H1 (cell line): ENCODE data around the gene FGFBP3. TPM values are rescaled to one million over a fixed set of nuclear protein-coding genes. Genes with fewer than 3 reads are reported as not detected.

ENCODE experiments used
- CTCF ChIA-PET: fragments of 300-600 bp; sonication (Branson Sonifier 250); formaldehyde crosslinking; loops from one replicate; lab custom pipeline; 2021; ENCODE audit not compliant: partially characterized antibody; lab: Charles Lee
- POLR2A ChIA-PET: fragments of 300-600 bp; sonication (Branson Sonifier 250); formaldehyde crosslinking; loops from one replicate; lab custom pipeline; 2021; ENCODE audit warnings: inconsistent platforms; ENCODE audit not compliant: partially characterized antibody; lab: Charles Lee
- DNase-seq, 2 experiments: peaks; one replicate each; pipeline versions ENCODE4 v3.0.0 to v3.0.0-alpha.2; 2010 to 2022; ENCODE audit warnings: low spot score in 2 of 2, low read depth in 1 of 2, mixed read lengths in 1 of 2
- FAIRE-seq: peaks from 2 replicates; lab custom pipeline; 2011; peaks lifted over from hg19 to GRCh38; lab: Jason Lieb, UNC
- H2AFZ ChIP-seq: 2 replicates; pipeline ENCODE4 v1.8.1; 2012; ENCODE audit warnings: low read length, inconsistent platforms
- H2AK5ac ChIP-seq: 2 replicates; pipeline ENCODE4 v1.6.1; 2013; ENCODE audit warnings: low read depth, low read length
- H2BK120ac ChIP-seq: replicated peaks from 2 replicates; pipeline ENCODE3; 2013; ENCODE audit warnings: low read depth, low read length, inconsistent platforms
- H2BK12ac ChIP-seq: 2 replicates; pipeline ENCODE4 v1.6.1; 2013; ENCODE audit warnings: low read depth, low read length
- H2BK15ac ChIP-seq: 2 replicates; pipeline ENCODE4 v1.6.1; 2013; ENCODE audit warnings: low read length
- H2BK20ac ChIP-seq: 2 replicates; pipeline ENCODE4 v1.6.1; 2013; ENCODE audit warnings: low read length
- H2BK5ac ChIP-seq: 2 replicates; pipeline ENCODE4 v1.6.1; 2013; ENCODE audit warnings: low read depth, low read length
- H3K14ac ChIP-seq: 2 replicates; pipeline ENCODE4 v1.6.1; 2013; ENCODE audit warnings: inconsistent platforms; ENCODE audit not compliant: insufficient read length
- H3K18ac ChIP-seq: 2 replicates; pipeline ENCODE4 v1.6.1; 2013; ENCODE audit warnings: low read length; ENCODE audit errors: extremely low read depth
- H3K23ac ChIP-seq: 2 replicates; pipeline ENCODE4 v1.6.1; 2013; ENCODE audit warnings: inconsistent platforms; ENCODE audit not compliant: insufficient read length
- H3K23me2 ChIP-seq: 2 replicates; pipeline ENCODE4 v1.6.1; 2013; ENCODE audit warnings: low read depth, low read length
- H3K27ac ChIP-seq: 2 replicates; pipeline ENCODE4 v1.6.1; 2011; ENCODE audit warnings: low read depth, low read length, inconsistent platforms
- H3K27me3 ChIP-seq, 4 experiments: replicated peaks in 1 of 4; 1 replicate in 1 of 4; 2 replicates in 3 of 4; pipeline versions ENCODE4 v1.6.1 to v1.8.1; 2011 to 2013; ENCODE audit warnings: low read length in 3 of 4, mild to moderate bottlenecking in 3 of 4, inconsistent platforms in 2 of 4, mixed read lengths in 2 of 4, moderate library complexity in 1 of 4; ENCODE audit not compliant: control insufficient read depth in 3 of 4, insufficient read depth in 3 of 4; ENCODE audit errors: extremely low read depth in 1 of 4
- H3K36me3 ChIP-seq, 4 experiments: 2 replicates each; pipeline versions ENCODE4 v1.6.1 to v1.8.1; 2011 to 2013; ENCODE audit warnings: mild to moderate bottlenecking in 4 of 4, low read length in 3 of 4, moderate library complexity in 2 of 4, control low read depth in 1 of 4, inconsistent platforms in 1 of 4; ENCODE audit not compliant: insufficient read depth in 4 of 4, control insufficient read depth in 2 of 4
- H3K4ac ChIP-seq: replicated peaks from 2 replicates; pipeline ENCODE3; 2013; ENCODE audit warnings: low read length, low read depth, mixed read lengths, inconsistent platforms; ENCODE audit not compliant: insufficient read length
- H3K4me1 ChIP-seq, 4 experiments: replicated peaks in 1 of 4; 1 replicate in 1 of 4; 2 replicates in 3 of 4; pipeline versions ENCODE4 v1.6.1 to v1.8.1; 2011 to 2013; ENCODE audit warnings: low read length in 3 of 4, inconsistent platforms in 2 of 4, mixed read lengths in 1 of 4; ENCODE audit not compliant: insufficient read depth in 4 of 4, control insufficient read depth in 3 of 4
- H3K4me2 ChIP-seq, 2 experiments: 2 replicates each; pipeline versions ENCODE4 v1.6.1 to v1.8.1; 2011 to 2013; ENCODE audit warnings: low read depth in 2 of 2, low read length in 2 of 2, control low read depth in 1 of 2, inconsistent platforms in 1 of 2, mild to moderate bottlenecking in 1 of 2; ENCODE audit not compliant: insufficient read depth in 1 of 2
- H3K4me3 ChIP-seq, 4 experiments: fragments of 200-600, 300-600 bp in 1 of 4; sonication (generic), shearing (Covaris generic), sonication (Bioruptor Twin) in 1 of 4; 2 replicates each; pipeline versions ENCODE4 v1.5.1 to v1.8.1; 2011 to 2016; ENCODE audit warnings: low read length in 4 of 4, low read depth in 3 of 4, control low read depth in 2 of 4, inconsistent platforms in 2 of 4, mild to moderate bottlenecking in 2 of 4, mixed read lengths in 1 of 4, moderate library complexity in 1 of 4; ENCODE audit not compliant: insufficient read depth in 2 of 4; ENCODE audit errors: extremely low read depth in 1 of 4
- H3K56ac ChIP-seq: replicated peaks from 2 replicates; pipeline ENCODE3; 2013; ENCODE audit warnings: low read depth, mild to moderate bottlenecking, mixed read lengths, low read length, inconsistent platforms; ENCODE audit not compliant: insufficient read length
- H3K79me1 ChIP-seq: 2 replicates; pipeline ENCODE4 v1.6.1; 2013; ENCODE audit warnings: low read depth, low read length, control low read depth
- H3K79me2 ChIP-seq, 2 experiments: 2 replicates each; pipeline versions ENCODE4 v1.6.1 to v1.8.1; 2012 to 2013; ENCODE audit warnings: low read length in 2 of 2, mild to moderate bottlenecking in 2 of 2, inconsistent platforms in 1 of 2; ENCODE audit not compliant: insufficient read depth in 2 of 2, control insufficient read depth in 1 of 2
- H3K9ac ChIP-seq, 4 experiments: replicated peaks in 1 of 4; 1 replicate in 1 of 4; 2 replicates in 3 of 4; pipeline versions ENCODE4 v1.6.1 to v1.8.1; 2011 to 2013; ENCODE audit warnings: low read depth in 3 of 4, low read length in 3 of 4, control low read depth in 2 of 4, mild to moderate bottlenecking in 2 of 4, moderate library complexity in 2 of 4, inconsistent platforms in 1 of 4; ENCODE audit errors: extremely low read depth in 1 of 4
- H3K9me3 ChIP-seq, 2 experiments: 2 replicates each; pipeline versions ENCODE4 v1.6.1 to v1.8.1; 2012 to 2013; ENCODE audit warnings: mild to moderate bottlenecking in 2 of 2, moderate library complexity in 2 of 2, control low read depth in 1 of 2, inconsistent platforms in 1 of 2, low read depth in 1 of 2, low read length in 1 of 2, mixed read lengths in 1 of 2; ENCODE audit not compliant: insufficient read depth in 2 of 2
- H4K20me1 ChIP-seq, 2 experiments: replicated peaks in 1 of 2; 2 replicates each; pipeline versions ENCODE3 to v1.8.1; 2011 to 2013; ENCODE audit warnings: inconsistent platforms in 2 of 2, low read length in 2 of 2, mild to moderate bottlenecking in 1 of 2; ENCODE audit not compliant: insufficient read depth in 2 of 2, control insufficient read depth in 1 of 2
- H4K5ac ChIP-seq: 2 replicates; pipeline ENCODE4 v1.6.1; 2013; ENCODE audit warnings: low read length, low read depth, mixed read lengths, inconsistent platforms; ENCODE audit not compliant: insufficient read length
- H4K8ac ChIP-seq: 2 replicates; pipeline ENCODE4 v1.8.0; 2013; ENCODE audit warnings: mild to moderate bottlenecking, moderate library complexity, low read length, inconsistent platforms; ENCODE audit not compliant: insufficient read depth; ENCODE audit errors: extremely low read depth
- H4K91ac ChIP-seq: replicated peaks from 2 replicates; pipeline ENCODE3; 2013; ENCODE audit warnings: low read length, mixed read lengths, inconsistent platforms; ENCODE audit not compliant: insufficient read length
- FOSL1 ChIP-seq: IDR thresholded peaks from 2 replicates; pipeline ENCODE4 v1.6.1; 2011; ENCODE audit warnings: mild to moderate bottlenecking, low read depth, low read length, moderate library complexity; ENCODE audit not compliant: insufficient read depth
- KDM4A ChIP-seq: IDR thresholded peaks from one replicate; pipeline ENCODE4 v1.7.1; 2012; ENCODE audit warnings: low read depth, mild to moderate bottlenecking, moderate library complexity, low read length, inconsistent platforms; ENCODE audit not compliant: severe bottlenecking
- MAFK ChIP-seq: IDR thresholded peaks from 2 replicates; pipeline ENCODE4 v1.6.1; 2012; ENCODE audit warnings: low read depth, mild to moderate bottlenecking, improper control_type of control experiment, low read length
- SP1 ChIP-seq: IDR thresholded peaks from 2 replicates; pipeline ENCODE4 v1.6.1; 2011; ENCODE audit warnings: low read depth, low read length
- WGBS, 2 experiments: shearing (Covaris generic) in 1 of 2; methylation state at CpG; one replicate each; pipeline versions ENCODE4 v1.1.6 to v1.1.7; 2013 to 2015; ENCODE audit warnings: low lambda C conversion rate in 2 of 2, mixed read lengths in 2 of 2, inconsistent platforms in 1 of 2, low coverage in 1 of 2, missing lambda C conversion rate in 1 of 2; ENCODE audit not compliant: insufficient replicate concordance in 2 of 2, insufficient coverage in 1 of 2, insufficient read length in 1 of 2; ENCODE audit errors: extremely low coverage in 1 of 2, missing lambda C conversion rate in 1 of 2; 5-methylcytosine and 5-hydroxymethylcytosine counted together
- polyA plus RNA-seq, 7 experiments: library from polyadenylated mRNA; depleted of rRNA in 3 of 7; stranded (reverse) in 5 of 7; unstranded in 2 of 7; fragments of >200 nt in 5 of 7; fragments of 200-250 nt in 2 of 7; gene quantifications; 1 replicate in 5 of 7; 2 replicates in 1 of 7; 4 replicates in 1 of 7; pipeline versions ENCODE4 v1.2.1 to v1.2.3, GENCODE V29; 2011 to 2013; ENCODE audit warnings: missing spikeins in 2 of 7, mixed read lengths in 2 of 7
- total RNA-seq: library from RNA; stranded (reverse); fragmentation: NEBNext Ultra II Directional; extraction: Animal tissue kit (Norgen Biotek cat#: 25700); gene quantifications from 2 replicates; pipeline ENCODE4 v1.2.1, GENCODE V29; 2021
- TF ChIP-seq, protein P1 (sequence below), 3 experiments: IDR thresholded peaks; 1 replicate in 2 of 3; 2 replicates in 1 of 3; pipeline versions ENCODE4 v1.5.1 to v1.6.1; 2011; ENCODE audit warnings: low read length in 3 of 3, mild to moderate bottlenecking in 3 of 3, inconsistent platforms in 2 of 3, low read depth in 1 of 3, moderate library complexity in 1 of 3; ENCODE audit not compliant: insufficient read depth in 1 of 3; ENCODE audit errors: control extremely low read depth in 1 of 3

The FGFBP3 gene
- total and polyA plus RNA-seq, 2 of the 8 experiments (the other 6 are each of a cell fraction or from before 2014, with no cell fraction given) = 54.6 to 115 TPM

DNA sequence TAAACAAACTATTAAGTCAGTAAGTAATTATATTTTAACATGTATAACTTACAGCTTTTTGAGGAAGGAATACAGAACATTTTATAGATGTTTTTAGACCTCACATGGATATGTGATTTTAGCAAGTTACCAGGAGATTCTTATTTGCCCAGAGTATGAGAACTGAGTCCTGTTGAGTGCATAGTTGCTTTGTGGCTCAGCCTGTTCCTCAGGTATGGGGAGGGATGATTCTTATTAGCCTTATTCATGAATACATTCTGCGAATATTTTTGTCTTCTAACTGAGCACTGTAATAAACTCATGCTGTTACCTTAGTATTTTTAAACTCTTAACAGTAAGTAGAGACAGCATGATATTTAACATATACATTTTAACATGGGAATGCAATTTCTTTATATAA is 32.1 kb upstream of the FGFBP3 start:
- Histone ChIP-seq H4K5ac (no peak overlapping the region), H3K79me2 (peaks cover 0 to 30% of the 10 kb centered on the region in 2 experiments; a peak in 2 of 4 replicates), H3K23me2 (no peaks in the 10 kb centered on the region), H4K8ac (no peak overlapping the region), H2BK12ac (no peak overlapping the region), H3K79me1 (no peaks in the 10 kb centered on the region; the same call in 1 of the 2 replicates), H3K27ac (no peak overlapping the region), H3K14ac (no peak overlapping the region), H3K4ac (no peak overlapping the region), H3K18ac (no peak overlapping the region), H4K20me1 (peaks cover 0 to 2% of the 10 kb centered on the region in 2 experiments)
- WGBS, 2 experiments = 95% methylated on average over 1 of the region's 1 CpG; no CpG with 5 or more reads in 1 of the 2 experiments
- FAIRE-seq = no peak
- TF ChIP-seq MAFK (no peak), FOSL1 (no peak), KDM4A (no peak), SP1 (no peak)
- TF ChIP-seq, protein P1, sequence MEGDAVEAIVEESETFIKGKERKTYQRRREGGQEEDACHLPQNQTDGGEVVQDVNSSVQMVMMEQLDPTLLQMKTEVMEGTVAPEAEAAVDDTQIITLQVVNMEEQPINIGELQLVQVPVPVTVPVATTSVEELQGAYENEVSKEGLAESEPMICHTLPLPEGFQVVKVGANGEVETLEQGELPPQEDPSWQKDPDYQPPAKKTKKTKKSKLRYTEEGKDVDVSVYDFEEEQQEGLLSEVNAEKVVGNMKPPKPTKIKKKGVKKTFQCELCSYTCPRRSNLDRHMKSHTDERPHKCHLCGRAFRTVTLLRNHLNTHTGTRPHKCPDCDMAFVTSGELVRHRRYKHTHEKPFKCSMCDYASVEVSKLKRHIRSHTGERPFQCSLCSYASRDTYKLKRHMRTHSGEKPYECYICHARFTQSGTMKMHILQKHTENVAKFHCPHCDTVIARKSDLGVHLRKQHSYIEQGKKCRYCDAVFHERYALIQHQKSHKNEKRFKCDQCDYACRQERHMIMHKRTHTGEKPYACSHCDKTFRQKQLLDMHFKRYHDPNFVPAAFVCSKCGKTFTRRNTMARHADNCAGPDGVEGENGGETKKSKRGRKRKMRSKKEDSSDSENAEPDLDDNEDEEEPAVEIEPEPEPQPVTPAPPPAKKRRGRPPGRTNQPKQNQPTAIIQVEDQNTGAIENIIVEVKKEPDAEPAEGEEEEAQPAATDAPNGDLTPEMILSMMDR (IDR thresholded peaks at IDR 0.05; ENCODE audit: control extremely low read depth in 1 of 3, insufficient read depth in 1 of 3, low read depth in 1 of 3, low read length in 3 of 3) = no peak
- TF ChIP-seq, all 59 proteins: peak for 0
- no peak overlapping the region for H2BK15ac ChIP-seq
- ChIA-PET CTCF (interaction anchor here (0.8 to 2.1 kb wide), 5 partner anchors 9 to 494 kb away, joined by 3 to 11 read pairs (median 4); no protein-coding TSS in a partner anchor), POLR2A (interaction anchor here (1.3 to 1.7 kb wide), 3 partner anchors 10 to 17 kb away, joined by 4 read pairs; partner anchors contain the start of gene BTAF1)
- no peaks in the 10 kb centered on the region for H3K4me1 ChIP-seq
- no peak overlapping the region for H3K56ac ChIP-seq
- no peak overlapping the region for H3K9ac ChIP-seq
- no peaks in the 10 kb centered on the region for H3K27me3 ChIP-seq
- H2AFZ ChIP-seq = no peak overlapping the region
- H3K23ac ChIP-seq = no peak overlapping the region
- H2BK120ac ChIP-seq = no peak overlapping the region
- no peaks in the 10 kb centered on the region for H3K9me3 ChIP-seq
- peaks cover 0 to 42% (median 25%) of the 10 kb centered on the region in 4 experiments; a peak in 5 of 8 replicates for H3K36me3 ChIP-seq
- H4K91ac ChIP-seq = no peak overlapping the region
- no peak overlapping the region for H2BK5ac ChIP-seq
- no peak overlapping the region for H2AK5ac ChIP-seq
- DNase-seq = no peak
- H2BK20ac ChIP-seq = no peak overlapping the region
- H3K4me3 ChIP-seq = no peak overlapping the region
- H3K4me2 ChIP-seq = no peak overlapping the region
